ENCODE results near the gene CXorf49.
"Not testable (repeated sequence)": the region's sequence is repeated elsewhere in the genome, so short reads cannot be mapped to it uniquely, and the experiment has no call there.

The CXorf49 gene

GRCh38 chrX:71675636-71676035, 42.4 kb downstream of the CXorf49 start:
- in situ Hi-C loops (cut with HindIII; ENCODE audit: low sequenced_read_pairs), result not testable (repeated sequence)

GRCh38 chrX:71671938-71672337, 46.1 kb downstream of the CXorf49 start:
- in situ Hi-C loops (cut with HindIII; ENCODE audit: low sequenced_read_pairs), result no loop called here

GRCh38 chrX:71671043-71671780, 46.9 kb downstream of the CXorf49 start:
- in situ Hi-C loops (cut with HindIII; ENCODE audit: low sequenced_read_pairs), result no loop called here

- in situ Hi-C loops (cut with HindIII; ENCODE audit: low sequenced_read_pairs), result not testable (repeated sequence)
Observed at GRCh38 chrX:71669947-71670346, 48.1 kb downstream of the CXorf49 start.

- in situ Hi-C loops (cut with HindIII; ENCODE audit: low sequenced_read_pairs), result no loop called here
Observed at GRCh38 chrX:71669492-71669891, 48.6 kb downstream of the CXorf49 start.

GRCh38 chrX:71668248-71668595, 49.9 kb downstream of the CXorf49 start:
- in situ Hi-C loops (cut with HindIII; ENCODE audit: low sequenced_read_pairs), result no loop called here

GRCh38 chrX:71667328-71668247, 50.5 kb downstream of the CXorf49 start, which contains the start of gene LOC101059915:
TSS of gene LOC101059915 (plus strand) at chrX:71667546.
- in situ Hi-C loops (cut with HindIII; ENCODE audit: low sequenced_read_pairs), result no loop called here

GRCh38 chrX:71666240-71667223, 51.6 kb downstream of the CXorf49 start:
- in situ Hi-C loops (cut with HindIII; ENCODE audit: low sequenced_read_pairs), result no loop called here

GRCh38 chrX:71665747-71666146, 52.3 kb downstream of the CXorf49 start:
- in situ Hi-C loops (cut with HindIII; ENCODE audit: low sequenced_read_pairs), result no loop called here

GRCh38 chrX:71664889-71665491, 53.1 kb downstream of the CXorf49 start:
- in situ Hi-C loops (cut with HindIII; ENCODE audit: low sequenced_read_pairs), result no loop called here
